HepG2 (cell line): ENCODE results near the gene INO80E. TPM values are rescaled to one million over a fixed set of nuclear protein-coding genes. Genes with fewer than 3 reads are reported as not detected.

ENCODE experiments used
- GLI4 ChIP-seq: sonication (generic); formaldehyde crosslinking; IDR thresholded peaks from 2 replicates; pipeline ENCODE4 v1.5.1; 2020; ENCODE audit warnings: missing genetic modification reagents, mild to moderate bottlenecking, moderate library complexity, borderline replicate concordance
- HNF1A ChIP-seq, 2 experiments: sonication (generic) in 1 of 2; formaldehyde crosslinking in 1 of 2; IDR thresholded peaks; 2 replicates each; pipeline versions ENCODE4 v1.4.0 to v1.6.1; 2016 to 2020; ENCODE audit warnings: borderline replicate concordance in 1 of 2, low read depth in 1 of 2, mild to moderate bottlenecking in 1 of 2, missing genetic modification reagents in 1 of 2
- IRF2 ChIP-seq: IDR thresholded peaks from 2 replicates; pipeline ENCODE4 v1.6.1; 2018; ENCODE audit warnings: missing genetic modification reagents, missing compliant biosample characterization
- MATR3 ChIP-seq: sonication (generic); formaldehyde crosslinking; IDR thresholded peaks from 2 replicates; pipeline ENCODE4 v1.4.0; 2020; ENCODE audit warnings: missing genetic modification reagents
- NFE2L1 ChIP-seq: sonication (generic); formaldehyde crosslinking; IDR thresholded peaks from 2 replicates; pipeline ENCODE4 v1.4.0; 2020; ENCODE audit warnings: missing genetic modification reagents, mild to moderate bottlenecking, borderline replicate concordance
- NR2C2 ChIP-seq: sonication (generic); formaldehyde crosslinking; IDR thresholded peaks from 2 replicates; pipeline ENCODE4 v1.4.0; 2020; ENCODE audit warnings: missing genetic modification reagents, mild to moderate bottlenecking, moderate library complexity, borderline replicate concordance
- NR3C1 ChIP-seq: sonication (generic); formaldehyde crosslinking; IDR thresholded peaks from 2 replicates; pipeline ENCODE4 v1.4.0; 2020; ENCODE audit warnings: missing genetic modification reagents
- POLR2G ChIP-seq: fragments of 200-400 bp; formaldehyde crosslinking; IDR thresholded peaks from 2 replicates; pipeline ENCODE4 v1.6.1; 2018; ENCODE audit warnings: mild to moderate bottlenecking, low read depth, low read length, moderate library complexity
- RFX5 ChIP-seq: IDR thresholded peaks from 2 replicates; pipeline ENCODE4 v1.6.1; 2011; ENCODE audit warnings: low read depth, low read length, improper control_type of control experiment
- SKI ChIP-seq: fragments of 450-650 bp; IDR thresholded peaks from one replicate; pipeline ENCODE4 v1.6.1; 2018; ENCODE audit warnings: mild to moderate bottlenecking; ENCODE audit not compliant: partially characterized antibody
- TGIF2 ChIP-seq: IDR thresholded peaks from 2 replicates; pipeline ENCODE4 v1.6.1; 2016; ENCODE audit warnings: control low read depth, missing compliant biosample characterization
- ZBTB1 ChIP-seq: sonication (generic); formaldehyde crosslinking; IDR thresholded peaks from 2 replicates; pipeline ENCODE4 v1.4.0; 2020; ENCODE audit warnings: missing genetic modification reagents, borderline replicate concordance
- ZNF10 ChIP-seq: sonication (generic); formaldehyde crosslinking; IDR thresholded peaks from 2 replicates; pipeline ENCODE4 v1.4.0; 2020; ENCODE audit warnings: mild to moderate bottlenecking, low read depth, missing genetic modification reagents, borderline replicate concordance
- ZNF263 ChIP-seq: sonication (generic); formaldehyde crosslinking; IDR thresholded peaks from 2 replicates; pipeline ENCODE4 v1.4.0; 2020; ENCODE audit warnings: missing genetic modification reagents
- ZNF3 ChIP-seq: IDR thresholded peaks from 2 replicates; pipeline ENCODE4 v1.7.0; 2017; ENCODE audit warnings: inconsistent platforms
- ZNF552 ChIP-seq: sonication (generic); formaldehyde crosslinking; IDR thresholded peaks from 2 replicates; pipeline ENCODE4 v1.9.0; 2022; ENCODE audit warnings: missing genetic modification reagents, mild to moderate bottlenecking, borderline replicate concordance
- ZNF557 ChIP-seq: sonication (generic); formaldehyde crosslinking; IDR thresholded peaks from 2 replicates; pipeline ENCODE4 v1.4.0; 2020; ENCODE audit warnings: missing genetic modification reagents
- ZNF589 ChIP-seq: sonication (generic); formaldehyde crosslinking; conservative IDR thresholded peaks from 2 replicates; pipeline ENCODE4 v1.8.0; 2022; ENCODE audit warnings: mild to moderate bottlenecking, moderate library complexity, missing genetic modification reagents
- ZNF83 ChIP-seq: sonication (generic); formaldehyde crosslinking; IDR thresholded peaks from 2 replicates; pipeline ENCODE4 v1.4.0; 2020; ENCODE audit warnings: missing genetic modification reagents, mild to moderate bottlenecking, borderline replicate concordance
- ZNF891 ChIP-seq: sonication (generic); formaldehyde crosslinking; IDR thresholded peaks from 2 replicates; pipeline ENCODE4 v1.5.0; 2020; ENCODE audit warnings: mild to moderate bottlenecking, missing genetic modification reagents
- polyA plus RNA-seq, 8 experiments: library from polyadenylated mRNA; depleted of rRNA in 3 of 8; stranded (reverse) in 7 of 8; unstranded in 1 of 8; fragments of >200 nt; fragmentation: Illumina TruSeq in 4 of 8; extraction: Trizol in 4 of 8; gene quantifications; 2 replicates each; pipeline versions ENCODE4 v1.2.1 to v1.2.3, GENCODE V29; 2011 to 2016; ENCODE audit warnings: low read depth in 4 of 8, missing spikeins in 1 of 8, mixed read lengths in 1 of 8; ENCODE audit not compliant: insufficient read depth in 1 of 8
- total RNA-seq, 5 experiments: library from RNA; depleted of rRNA; stranded (reverse); fragments of >200 nt; fragmentation: Illumina TruSeq; extraction: Trizol; gene quantifications; 2 replicates each; pipeline ENCODE4 v1.2.3, GENCODE V29; 2016; ENCODE audit warnings: low read depth in 1 of 5
- TF ChIP-seq, protein P1 (sequence below): IDR thresholded peaks from 2 replicates; pipeline ENCODE4 v1.6.1; 2016; ENCODE audit warnings: mild to moderate bottlenecking
- TF ChIP-seq, protein P2 (sequence below): sonication (generic); formaldehyde crosslinking; IDR thresholded peaks from 2 replicates; pipeline ENCODE4 v1.5.1; 2020; ENCODE audit warnings: missing genetic modification reagents, mild to moderate bottlenecking, borderline replicate concordance
- TF ChIP-seq, protein P3 (sequence below): sonication (generic); formaldehyde crosslinking; IDR thresholded peaks from 2 replicates; pipeline ENCODE4 v1.4.0; 2020; ENCODE audit warnings: missing genetic modification reagents

Gene INO80E
- total and polyA plus RNA-seq, 2 of the 13 experiments (the other 11 are each of a cell fraction or from before 2014, with no cell fraction given): 25.8 to 45.6 TPM

GRCh38 chr16:29961479-29962343, 34.3 kb upstream of the INO80E start, which contains the start of gene TMEM219 (continued):
- peak; percentile 86 for TF ChIP-seq IRF2
- TF ChIP-seq ZNF3 (CRISPR knock-in tag): no peak
- TF ChIP-seq ZNF589 (CRISPR knock-in tag): peak; percentile 77; the same call in 1 of the 2 replicates
- TF ChIP-seq, protein P1, sequence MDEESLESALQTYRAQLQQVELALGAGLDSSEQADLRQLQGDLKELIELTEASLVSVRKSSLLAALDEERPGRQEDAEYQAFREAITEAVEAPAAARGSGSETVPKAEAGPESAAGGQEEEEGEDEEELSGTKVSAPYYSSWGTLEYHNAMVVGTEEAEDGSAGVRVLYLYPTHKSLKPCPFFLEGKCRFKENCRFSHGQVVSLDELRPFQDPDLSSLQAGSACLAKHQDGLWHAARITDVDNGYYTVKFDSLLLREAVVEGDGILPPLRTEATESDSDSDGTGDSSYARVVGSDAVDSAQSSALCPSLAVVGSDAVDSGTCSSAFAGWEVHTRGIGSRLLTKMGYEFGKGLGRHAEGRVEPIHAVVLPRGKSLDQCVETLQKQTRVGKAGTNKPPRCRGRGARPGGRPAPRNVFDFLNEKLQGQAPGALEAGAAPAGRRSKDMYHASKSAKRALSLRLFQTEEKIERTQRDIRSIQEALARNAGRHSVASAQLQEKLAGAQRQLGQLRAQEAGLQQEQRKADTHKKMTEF: peak; percentile 47
- TF ChIP-seq TGIF2 (CRISPR knock-in tag): no peak; the same call in 1 of the 2 replicates
- TF ChIP-seq SKI: no peak
- TF ChIP-seq ZNF891 (CRISPR knock-in tag): peak; percentile 89
- TF ChIP-seq, protein P2, sequence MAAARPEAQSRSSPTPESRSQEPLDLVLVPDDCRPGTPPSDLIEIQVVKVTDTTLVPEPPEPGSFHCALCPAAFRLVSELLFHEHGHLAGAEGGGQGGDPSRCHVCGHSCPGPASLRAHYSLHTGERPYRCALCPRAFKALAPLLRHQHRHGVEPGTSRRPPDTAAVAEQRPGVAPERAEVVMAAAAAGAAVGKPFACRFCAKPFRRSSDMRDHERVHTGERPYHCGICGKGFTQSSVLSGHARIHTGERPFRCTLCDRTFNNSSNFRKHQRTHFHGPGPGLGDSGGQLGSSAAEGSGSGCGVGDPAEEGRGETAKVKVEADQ (CRISPR knock-in tag): peak; percentile 77
- TF ChIP-seq NR2C2: no peak; the same call in 1 of the 2 replicates
- TF ChIP-seq ZNF263: peak; percentile 55; the same call in 1 of the 2 replicates
- TF ChIP-seq NR3C1 (CRISPR knock-in tag): no peak
- no peak for TF ChIP-seq HNF1A (IDR thresholded peaks at IDR 0.05; ENCODE audit: low read depth)
- TF ChIP-seq HNF1A (CRISPR knock-in tag; IDR thresholded peaks at IDR 0.05; ENCODE audit: borderline replicate concordance): no peak; the same call in 1 of the 2 replicates
- no peak; the same call in 1 of the 2 replicates for TF ChIP-seq NFE2L1
- TF ChIP-seq POLR2G: peak; percentile 90
- no peak; the same call in 1 of the 2 replicates for TF ChIP-seq GLI4 (CRISPR knock-in tag)
- TF ChIP-seq ZBTB1 (CRISPR knock-in tag): no peak
- TF ChIP-seq, protein P3, sequence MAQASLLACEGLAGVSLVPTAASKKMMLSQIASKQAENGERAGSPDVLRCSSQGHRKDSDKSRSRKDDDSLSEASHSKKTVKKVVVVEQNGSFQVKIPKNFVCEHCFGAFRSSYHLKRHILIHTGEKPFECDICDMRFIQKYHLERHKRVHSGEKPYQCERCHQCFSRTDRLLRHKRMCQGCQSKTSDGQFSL (CRISPR knock-in tag): peak; percentile 58; the same call in 1 of the 2 replicates
- TF ChIP-seq ZNF557 (CRISPR knock-in tag): no peak
- TF ChIP-seq RFX5: no peak
- TF ChIP-seq ZNF10 (CRISPR knock-in tag): no peak; the same call in 1 of the 2 replicates
- TF ChIP-seq MATR3 (CRISPR knock-in tag): no peak
- peak; percentile 52; the same call in 1 of the 2 replicates for TF ChIP-seq ZNF552 (CRISPR knock-in tag)
- no peak for TF ChIP-seq ZNF83
